SK-N-SH (cell line): ENCODE data around the gene AHDC1. TPM values are rescaled to one million over a fixed set of nuclear protein-coding genes. Genes with fewer than 3 reads are reported as not detected.

Experiments
- CTCF ChIA-PET: fragments of 300-600, 350-600 bp; formaldehyde crosslinking; extraction: SDS; loops from one replicate; lab custom pipeline; 2021; lab: Yijun Ruan, JAX
- POLR2A ChIA-PET: fragments of 350-600 bp; sonication (Branson Sonifier 250); formaldehyde crosslinking; extraction: SDS; loops from one replicate; lab custom pipeline; 2020; ENCODE audit warnings: antibody characterized with exemption, inconsistent platforms; lab: Yijun Ruan, JAX
- DNase-seq: peaks from one replicate; pipeline ENCODE4 v3.0.0; 2012
- H2AFZ ChIP-seq: fragments of 200-600 bp; sonication (generic); 2 replicates; pipeline ENCODE4 v1.8.1; 2016; ENCODE audit warnings: antibody characterized with exemption, mild to moderate bottlenecking, low read depth
- H3F3A ChIP-seq: fragments of 200-600 bp; sonication (generic); replicated peaks from 2 replicates; pipeline ENCODE3; 2016; ENCODE audit warnings: antibody characterized with exemption, mild to moderate bottlenecking; ENCODE audit not compliant: insufficient read depth
- H3K27ac ChIP-seq, 2 experiments: fragments of 200-500 bp in 1 of 2; fragments of 200-600 bp in 1 of 2; sonication (Bioruptor generic) in 1 of 2; sonication (generic), shearing (Covaris generic) in 1 of 2; 2 replicates each; pipeline versions ENCODE4 v1.5.1 to v1.6.1; 2014 to 2016; ENCODE audit warnings: low read depth in 2 of 2, inconsistent platforms in 1 of 2, low read length in 1 of 2, mild to moderate bottlenecking in 1 of 2, mixed read lengths in 1 of 2
- H3K27me3 ChIP-seq: fragments of 200-600 bp; sonication (generic), shearing (Covaris generic); 2 replicates; pipeline ENCODE4 v1.6.1; 2016; ENCODE audit warnings: mixed run types; ENCODE audit not compliant: insufficient read depth
- H3K36me3 ChIP-seq, 2 experiments: fragments of 200-500 bp in 1 of 2; fragments of 200-600 bp in 1 of 2; sonication (Bioruptor generic) in 1 of 2; sonication (generic) in 1 of 2; replicated peaks in 1 of 2; 2 replicates each; pipeline versions ENCODE3 to v1.5.1; 2014 to 2016; ENCODE audit warnings: low read length in 1 of 2, mild to moderate bottlenecking in 1 of 2; ENCODE audit not compliant: insufficient read depth in 2 of 2, control insufficient read depth in 1 of 2
- H3K4me1 ChIP-seq, 2 experiments: fragments of 200-500 bp in 1 of 2; fragments of 200-600 bp in 1 of 2; sonication (Bioruptor generic) in 1 of 2; sonication (generic), shearing (Covaris generic) in 1 of 2; 2 replicates each; pipeline versions ENCODE4 v1.5.1 to v1.6.1; 2014 to 2016; ENCODE audit warnings: low read depth in 1 of 2, low read length in 1 of 2, mixed run types in 1 of 2; ENCODE audit not compliant: insufficient read depth in 2 of 2, control insufficient read depth in 1 of 2
- H3K4me2 ChIP-seq: fragments of 200-600 bp; sonication (generic), shearing (Covaris generic); 2 replicates; pipeline ENCODE4 v1.6.1; 2017; ENCODE audit warnings: mixed run types
- H3K4me3 ChIP-seq, 2 experiments: fragments of 200-500 bp in 1 of 2; fragments of 200-600 bp in 1 of 2; sonication (Bioruptor generic) in 1 of 2; sonication (generic), shearing (Covaris generic) in 1 of 2; 2 replicates each; pipeline versions ENCODE4 v1.5.1 to v1.8.1; 2014 to 2016; ENCODE audit warnings: low read depth in 2 of 2, inconsistent platforms in 1 of 2, low read length in 1 of 2, mild to moderate bottlenecking in 1 of 2, mixed read lengths in 1 of 2, moderate library complexity in 1 of 2
- H3K79me2 ChIP-seq: fragments of 200-600 bp; sonication (generic); 2 replicates; pipeline ENCODE4 v1.8.1; 2017; ENCODE audit warnings: mild to moderate bottlenecking; ENCODE audit not compliant: insufficient read depth
- H3K9ac ChIP-seq: fragments of 200-600 bp; sonication (generic); 2 replicates; pipeline ENCODE4 v1.6.1; 2017; ENCODE audit warnings: mixed run types
- H3K9me2 ChIP-seq: fragments of 200-600 bp; sonication (generic); 2 replicates; pipeline ENCODE4 v1.6.1; 2017; ENCODE audit warnings: mixed run types
- H3K9me3 ChIP-seq: fragments of 200-600 bp; sonication (generic); 2 replicates; pipeline ENCODE4 v1.6.1; 2017; ENCODE audit warnings: mixed run types, mild to moderate bottlenecking, moderate library complexity
- H4K20me1 ChIP-seq: fragments of 200-600 bp; sonication (generic); 2 replicates; pipeline ENCODE4 v1.6.1; 2017; ENCODE audit warnings: mild to moderate bottlenecking, mixed run types; ENCODE audit not compliant: insufficient read depth
- CHD2 ChIP-seq: fragments of 150-350 bp; IDR thresholded peaks from 2 replicates; pipeline ENCODE4 v1.6.1; 2018; ENCODE audit warnings: low read length; ENCODE audit not compliant: partially characterized antibody
- CTCF ChIP-seq: fragments of 200-600 bp; sonication (generic); IDR thresholded peaks from 2 replicates; pipeline ENCODE4 v1.6.1; 2017; ENCODE audit warnings: antibody characterized with exemption, mild to moderate bottlenecking, moderate library complexity
- ELF1 ChIP-seq: IDR thresholded peaks from 2 replicates; pipeline ENCODE4 v1.4.0; 2012
- FOSL2 ChIP-seq: IDR thresholded peaks from 2 replicates; pipeline ENCODE4 v1.4.0; 2012; ENCODE audit warnings: low read depth, mild to moderate bottlenecking, moderate library complexity, borderline replicate concordance
- FOXJ3 ChIP-seq: sonication (generic); formaldehyde crosslinking; IDR thresholded peaks from 2 replicates; pipeline ENCODE4 v1.5.1; 2020; ENCODE audit warnings: mild to moderate bottlenecking, missing genetic modification reagents
- GABPA ChIP-seq: IDR thresholded peaks from 2 replicates; pipeline ENCODE4 v1.4.0; 2012; ENCODE audit warnings: low read depth, mild to moderate bottlenecking
- GATA2 ChIP-seq: sonication (generic); formaldehyde crosslinking; IDR thresholded peaks from 2 replicates; pipeline ENCODE4 v1.5.0; 2020; ENCODE audit warnings: mild to moderate bottlenecking, missing genetic modification reagents
- IRF3 ChIP-seq: fragments of 150-350 bp; IDR thresholded peaks from 2 replicates; pipeline ENCODE4 v1.6.1; 2016; ENCODE audit warnings: mild to moderate bottlenecking, low read depth, low read length
- MXI1 ChIP-seq: IDR thresholded peaks from 2 replicates; pipeline ENCODE4 v1.6.1; 2012; ENCODE audit warnings: mild to moderate bottlenecking, low read depth, low read length, improper control_type of control experiment
- NFIC ChIP-seq: IDR thresholded peaks from 2 replicates; pipeline ENCODE4 v1.4.0; 2012; ENCODE audit warnings: borderline replicate concordance
- PBX3 ChIP-seq: IDR thresholded peaks from 2 replicates; pipeline ENCODE4; 2012
- POLR2AphosphoS5 ChIP-seq: IDR thresholded peaks from 2 replicates; pipeline ENCODE4 v1.6.1; 2012; ENCODE audit warnings: low read depth, low read length
- RCOR1 ChIP-seq: fragments of 150-350 bp; IDR thresholded peaks from 2 replicates; pipeline ENCODE4 v1.6.1; 2017; ENCODE audit warnings: antibody characterized with exemption, low read length
- REST ChIP-seq: IDR thresholded peaks from 2 replicates; pipeline ENCODE4 v1.6.1; 2012; ENCODE audit warnings: mild to moderate bottlenecking, low read depth, low read length, moderate library complexity
- SIN3A ChIP-seq: IDR thresholded peaks from 2 replicates; pipeline ENCODE4 v1.6.1; 2012; ENCODE audit warnings: low read depth, mild to moderate bottlenecking, low read length, moderate library complexity, borderline replicate concordance
- TAF1 ChIP-seq: IDR thresholded peaks from 2 replicates; pipeline ENCODE4 v1.6.1; 2012; ENCODE audit warnings: low read depth, mild to moderate bottlenecking, low read length, moderate library complexity, borderline replicate concordance
- TCF12 ChIP-seq: IDR thresholded peaks from 2 replicates; pipeline ENCODE4 v1.4.0; 2012
- YY1 ChIP-seq: IDR thresholded peaks from 2 replicates; pipeline ENCODE4 v1.4.0; 2012; ENCODE audit warnings: low read depth, mild to moderate bottlenecking
- WGBS: methylation state at CpG from one replicate; pipeline ENCODE4 v1.1.6; 2017; ENCODE audit warnings: low lambda C conversion rate; 5-methylcytosine and 5-hydroxymethylcytosine counted together
- polyA plus RNA-seq, 3 experiments: library from polyadenylated mRNA; depleted of rRNA; stranded (reverse); fragments of >200 nt; gene quantifications; 2 replicates each; pipeline ENCODE4 v1.2.3, GENCODE V29; 2012

The AHDC1 gene
- polyA plus RNA-seq, 1 of the 3 experiments (the other 2 are of a cell fraction), result 8.5 TPM

GRCh38 chr1:27592232-27592930 lies 11.6 kb downstream of the AHDC1 start (continued):
- TF ChIP-seq CTCF, result no peak
- TF ChIP-seq YY1, result no peak

GRCh38 chr1:27591622-27592021 lies 12.3 kb downstream of the AHDC1 start:
- CTCF ChIA-PET, result interaction anchor here (0.9 to 27.7 kb wide), 9 partner anchors 8 to 291 kb away, joined by 3 to 603 read pairs (median 4); no protein-coding TSS in a partner anchor
- POLR2A ChIA-PET, result no interaction called here
- H4K20me1 ChIP-seq, result peaks cover 72% of the 10 kb centered on the region

More at GRCh38 chr1:27591622-27592021, 12.3 kb downstream of the AHDC1 start:
- H2AFZ ChIP-seq, result no peak overlapping the region
- peak; percentile 45; the same call in 1 of the 2 replicates for TF ChIP-seq NFIC
- TF ChIP-seq ELF1, result no peak
- peak; percentile 21; the same call in 1 of the 2 replicates for TF ChIP-seq PBX3
- TF ChIP-seq TCF12, result no peak
- TF ChIP-seq RCOR1, result no peak
- no peak for TF ChIP-seq FOSL2
- no peak for TF ChIP-seq YY1
- no peak for TF ChIP-seq MXI1
- TF ChIP-seq IRF3, result no peak
- TF ChIP-seq GABPA, result no peak
- no peak for TF ChIP-seq FOXJ3 (CRISPR knock-in tag)
- no peak for TF ChIP-seq SIN3A
- TF ChIP-seq TAF1, result no peak
- TF ChIP-seq POLR2AphosphoS5, result no peak
- no peak for TF ChIP-seq GATA2 (CRISPR knock-in tag)
- TF ChIP-seq CHD2, result no peak
- no peak for TF ChIP-seq CTCF
- TF ChIP-seq REST, result no peak
- H3K4me1 ChIP-seq, result peaks cover 50 to 69% of the 10 kb centered on the region in 2 experiments
- no peaks in the 10 kb centered on the region for H3K9me3 ChIP-seq
- no peaks in the 10 kb centered on the region for H3K9me2 ChIP-seq
- no peaks in the 10 kb centered on the region for H3K27me3 ChIP-seq
- H3F3A ChIP-seq, result no peaks in the 10 kb centered on the region
- H3K4me3 ChIP-seq, result no peak overlapping the region
- peaks cover 0 to 2% of the 10 kb centered on the region in 2 experiments for H3K36me3 ChIP-seq
- H3K79me2 ChIP-seq, result peaks cover 88% of the 10 kb centered on the region
- WGBS, result 86% methylated on average over 2 of the region's 4 CpGs
- H3K9ac ChIP-seq, result no peak overlapping the region
- no peak for DNase-seq
- H3K27ac ChIP-seq, result no peak overlapping the region
- H3K4me2 ChIP-seq, result no peak overlapping the region; the same call in 1 of the 2 replicates
